SK-N-SH (cell line): Measurements from ENCODE around the gene MYMX. TPM values are rescaled to one million over a fixed set of nuclear protein-coding genes. Genes with fewer than 3 reads are reported as not detected.

Experiments
- CTCF ChIA-PET: fragments of 300-600, 350-600 bp; formaldehyde crosslinking; extraction: SDS; loops from one replicate; lab custom pipeline; 2021; lab: Yijun Ruan, JAX
- POLR2A ChIA-PET: fragments of 350-600 bp; sonication (Branson Sonifier 250); formaldehyde crosslinking; extraction: SDS; loops from one replicate; lab custom pipeline; 2020; ENCODE audit warnings: antibody characterized with exemption, inconsistent platforms; lab: Yijun Ruan, JAX
- DNase-seq: peaks from one replicate; pipeline ENCODE4 v3.0.0; 2012
- H2AFZ ChIP-seq: fragments of 200-600 bp; sonication (generic); 2 replicates; pipeline ENCODE4 v1.8.1; 2016; ENCODE audit warnings: antibody characterized with exemption, mild to moderate bottlenecking, low read depth
- H3F3A ChIP-seq: fragments of 200-600 bp; sonication (generic); replicated peaks from 2 replicates; pipeline ENCODE3; 2016; ENCODE audit warnings: antibody characterized with exemption, mild to moderate bottlenecking; ENCODE audit not compliant: insufficient read depth
- H3K27ac ChIP-seq, 2 experiments: fragments of 200-500 bp in 1 of 2; fragments of 200-600 bp in 1 of 2; sonication (Bioruptor generic) in 1 of 2; sonication (generic), shearing (Covaris generic) in 1 of 2; 2 replicates each; pipeline versions ENCODE4 v1.5.1 to v1.6.1; 2014 to 2016; ENCODE audit warnings: low read depth in 2 of 2, inconsistent platforms in 1 of 2, low read length in 1 of 2, mild to moderate bottlenecking in 1 of 2, mixed read lengths in 1 of 2
- H3K27me3 ChIP-seq: fragments of 200-600 bp; sonication (generic), shearing (Covaris generic); 2 replicates; pipeline ENCODE4 v1.6.1; 2016; ENCODE audit warnings: mixed run types; ENCODE audit not compliant: insufficient read depth
- H3K36me3 ChIP-seq, 2 experiments: fragments of 200-500 bp in 1 of 2; fragments of 200-600 bp in 1 of 2; sonication (Bioruptor generic) in 1 of 2; sonication (generic) in 1 of 2; replicated peaks in 1 of 2; 2 replicates each; pipeline versions ENCODE3 to v1.5.1; 2014 to 2016; ENCODE audit warnings: low read length in 1 of 2, mild to moderate bottlenecking in 1 of 2; ENCODE audit not compliant: insufficient read depth in 2 of 2, control insufficient read depth in 1 of 2
- H3K4me1 ChIP-seq, 2 experiments: fragments of 200-500 bp in 1 of 2; fragments of 200-600 bp in 1 of 2; sonication (Bioruptor generic) in 1 of 2; sonication (generic), shearing (Covaris generic) in 1 of 2; 2 replicates each; pipeline versions ENCODE4 v1.5.1 to v1.6.1; 2014 to 2016; ENCODE audit warnings: low read depth in 1 of 2, low read length in 1 of 2, mixed run types in 1 of 2; ENCODE audit not compliant: insufficient read depth in 2 of 2, control insufficient read depth in 1 of 2
- H3K4me2 ChIP-seq: fragments of 200-600 bp; sonication (generic), shearing (Covaris generic); 2 replicates; pipeline ENCODE4 v1.6.1; 2017; ENCODE audit warnings: mixed run types
- H3K4me3 ChIP-seq, 2 experiments: fragments of 200-500 bp in 1 of 2; fragments of 200-600 bp in 1 of 2; sonication (Bioruptor generic) in 1 of 2; sonication (generic), shearing (Covaris generic) in 1 of 2; 2 replicates each; pipeline versions ENCODE4 v1.5.1 to v1.8.1; 2014 to 2016; ENCODE audit warnings: low read depth in 2 of 2, inconsistent platforms in 1 of 2, low read length in 1 of 2, mild to moderate bottlenecking in 1 of 2, mixed read lengths in 1 of 2, moderate library complexity in 1 of 2
- H3K79me2 ChIP-seq: fragments of 200-600 bp; sonication (generic); 2 replicates; pipeline ENCODE4 v1.8.1; 2017; ENCODE audit warnings: mild to moderate bottlenecking; ENCODE audit not compliant: insufficient read depth
- H3K9ac ChIP-seq: fragments of 200-600 bp; sonication (generic); 2 replicates; pipeline ENCODE4 v1.6.1; 2017; ENCODE audit warnings: mixed run types
- H3K9me2 ChIP-seq: fragments of 200-600 bp; sonication (generic); 2 replicates; pipeline ENCODE4 v1.6.1; 2017; ENCODE audit warnings: mixed run types
- H3K9me3 ChIP-seq: fragments of 200-600 bp; sonication (generic); 2 replicates; pipeline ENCODE4 v1.6.1; 2017; ENCODE audit warnings: mixed run types, mild to moderate bottlenecking, moderate library complexity
- H4K20me1 ChIP-seq: fragments of 200-600 bp; sonication (generic); 2 replicates; pipeline ENCODE4 v1.6.1; 2017; ENCODE audit warnings: mild to moderate bottlenecking, mixed run types; ENCODE audit not compliant: insufficient read depth
- CHD2 ChIP-seq: fragments of 150-350 bp; IDR thresholded peaks from 2 replicates; pipeline ENCODE4 v1.6.1; 2018; ENCODE audit warnings: low read length; ENCODE audit not compliant: partially characterized antibody
- CTCF ChIP-seq: fragments of 200-600 bp; sonication (generic); IDR thresholded peaks from 2 replicates; pipeline ENCODE4 v1.6.1; 2017; ENCODE audit warnings: antibody characterized with exemption, mild to moderate bottlenecking, moderate library complexity
- ELF1 ChIP-seq: IDR thresholded peaks from 2 replicates; pipeline ENCODE4 v1.4.0; 2012
- FOSL2 ChIP-seq: IDR thresholded peaks from 2 replicates; pipeline ENCODE4 v1.4.0; 2012; ENCODE audit warnings: low read depth, mild to moderate bottlenecking, moderate library complexity, borderline replicate concordance
- FOXJ3 ChIP-seq: sonication (generic); formaldehyde crosslinking; IDR thresholded peaks from 2 replicates; pipeline ENCODE4 v1.5.1; 2020; ENCODE audit warnings: mild to moderate bottlenecking, missing genetic modification reagents
- GATA2 ChIP-seq: sonication (generic); formaldehyde crosslinking; IDR thresholded peaks from 2 replicates; pipeline ENCODE4 v1.5.0; 2020; ENCODE audit warnings: mild to moderate bottlenecking, missing genetic modification reagents
- JUND ChIP-seq: IDR thresholded peaks from 2 replicates; pipeline ENCODE4 v1.4.0; 2012
- MAX ChIP-seq: IDR thresholded peaks from 2 replicates; pipeline ENCODE4 v1.4.0; 2012; ENCODE audit warnings: low read depth
- MEF2A ChIP-seq: IDR thresholded peaks from 2 replicates; pipeline ENCODE4 v1.4.0; 2012; ENCODE audit warnings: low read depth, borderline replicate concordance
- NFIC ChIP-seq: IDR thresholded peaks from 2 replicates; pipeline ENCODE4 v1.4.0; 2012; ENCODE audit warnings: borderline replicate concordance
- POLR2AphosphoS5 ChIP-seq: IDR thresholded peaks from 2 replicates; pipeline ENCODE4 v1.6.1; 2012; ENCODE audit warnings: low read depth, low read length
- RAD21 ChIP-seq: IDR thresholded peaks from 2 replicates; pipeline ENCODE4 v1.6.1; 2012; ENCODE audit warnings: mild to moderate bottlenecking, low read length
- RCOR1 ChIP-seq: fragments of 150-350 bp; IDR thresholded peaks from 2 replicates; pipeline ENCODE4 v1.6.1; 2017; ENCODE audit warnings: antibody characterized with exemption, low read length
- SMC3 ChIP-seq: IDR thresholded peaks from 2 replicates; pipeline ENCODE4 v1.6.1; 2012; ENCODE audit warnings: low read depth, low read length, improper control_type of control experiment
- TAF1 ChIP-seq: IDR thresholded peaks from 2 replicates; pipeline ENCODE4 v1.6.1; 2012; ENCODE audit warnings: low read depth, mild to moderate bottlenecking, low read length, moderate library complexity, borderline replicate concordance
- TCF12 ChIP-seq: IDR thresholded peaks from 2 replicates; pipeline ENCODE4 v1.4.0; 2012
- TEAD4 ChIP-seq: IDR thresholded peaks from 2 replicates; pipeline ENCODE4 v1.4.0; 2012; ENCODE audit warnings: mild to moderate bottlenecking, borderline replicate concordance; ENCODE audit not compliant: insufficient read depth
- USF1 ChIP-seq: IDR thresholded peaks from 2 replicates; pipeline ENCODE4 v1.4.0; 2012; ENCODE audit warnings: low read depth, borderline replicate concordance
- USF2 ChIP-seq: fragments of 150-350 bp; IDR thresholded peaks from 2 replicates; pipeline ENCODE4 v1.6.1; 2017; ENCODE audit warnings: antibody characterized with exemption, low read length, low read depth, borderline replicate concordance
- YY1 ChIP-seq: IDR thresholded peaks from 2 replicates; pipeline ENCODE4 v1.4.0; 2012; ENCODE audit warnings: low read depth, mild to moderate bottlenecking
- ZBTB33 ChIP-seq: IDR thresholded peaks from 2 replicates; pipeline ENCODE4 v1.4.0; 2012; ENCODE audit warnings: low read depth, borderline replicate concordance
- WGBS: methylation state at CpG from one replicate; pipeline ENCODE4 v1.1.6; 2017; ENCODE audit warnings: low lambda C conversion rate; 5-methylcytosine and 5-hydroxymethylcytosine counted together
- polyA plus RNA-seq, 3 experiments: library from polyadenylated mRNA; depleted of rRNA; stranded (reverse); fragments of >200 nt; gene quantifications; 2 replicates each; pipeline ENCODE4 v1.2.3, GENCODE V29; 2012

MYMX gene
- polyA plus RNA-seq, 1 of the 3 experiments (the other 2 are of a cell fraction): not detected

- Histone ChIP-seq H3K4me2 (peak overlapping the region; percentile 94), H3K27ac (peak overlapping the region; percentile 73 to 91), H2AFZ (no peak overlapping the region), H3K4me1 (peaks cover 0 to 37% of the 10 kb centered on the region in 2 experiments; a peak in 1 of 4 replicates), H3K9me2 (no peaks in the 10 kb centered on the region), H3K9ac (peak overlapping the region; percentile 95), H4K20me1 (peaks cover 50% of the 10 kb centered on the region), H3F3A (peaks cover 48% of the 10 kb centered on the region), H3K4me3 (peak overlapping the region; percentile 94 to 96), H3K27me3 (no peaks in the 10 kb centered on the region), H3K9me3 (no peaks in the 10 kb centered on the region), H3K36me3 (peaks cover 30 to 48% of the 10 kb centered on the region in 2 experiments), H3K79me2 (peaks cover 48% of the 10 kb centered on the region)
- TF ChIP-seq FOXJ3 (CRISPR knock-in tag) (no peak), TAF1 (peak; percentile 9; the same call in 1 of the 2 replicates)
- POLR2A ChIA-PET: interaction anchor here (0.8 to 3.8 kb wide), 13 partner anchors 10 to 488 kb away, joined by 3 to 98 read pairs (median 5); partner anchors contain the start of genes AARS2, CDC5L, HSP90AB1 and SLC29A1
- CTCF ChIA-PET: interaction anchor here (0.6 to 7.1 kb wide), 31 partner anchors 10 to 198 kb away, joined by 3 to 90 read pairs (median 4); partner anchors contain the start of genes AARS2, HSP90AB1, NFKBIE and SPATS1
- 7% methylated on average over 6 of the region's 12 CpGs for WGBS
- DNase-seq: no peak
These were observed 40.0 kb downstream of the MYMX start for GRCh38 chr6:44256775-44257024.

- Histone ChIP-seq H3K9me3 (no peaks in the 10 kb centered on the region), H4K20me1 (peaks cover 45% of the 10 kb centered on the region), H3K36me3 (peaks cover 25 to 44% of the 10 kb centered on the region in 2 experiments), H3K9ac (peak within 1 kb of the TSS; percentile 95), H3K79me2 (peaks cover 45% of the 10 kb centered on the region), H3K9me2 (no peaks in the 10 kb centered on the region), H3K27ac (peak within 1 kb of the TSS; percentile 73 to 91), H3K4me3 (peak within 1 kb of the TSS; percentile 94 to 96), H2AFZ (peak within 1 kb of the TSS; percentile 84), H3K4me2 (peak within 1 kb of the TSS; percentile 94), H3K4me1 (peaks cover 0 to 37% of the 10 kb centered on the region in 2 experiments; a peak in 1 of 4 replicates), H3K27me3 (no peaks in the 10 kb centered on the region), H3F3A (peaks cover 43% of the 10 kb centered on the region)
- DNase-seq: peak; percentile 95
- WGBS: under 1% methylated on average over 23 of the region's 80 CpGs
- POLR2A ChIA-PET: interaction anchor here (0.8 to 3.8 kb wide), 13 partner anchors 11 to 488 kb away, joined by 3 to 98 read pairs (median 5); partner anchors contain the start of genes AARS2, CDC5L, HSP90AB1 and SLC29A1
- CTCF ChIA-PET: interaction anchor here (0.6 to 7.1 kb wide), 31 partner anchors 9 to 199 kb away, joined by 3 to 90 read pairs (median 4); partner anchors contain the start of genes AARS2, HSP90AB1, NFKBIE and SPATS1
- TF ChIP-seq ZBTB33 (no peak), USF1 (peak; percentile 98), JUND (no peak), RCOR1 (no peak), RAD21 (no peak), NFIC (no peak), MAX (peak; percentile 71; the same call in 1 of the 2 replicates), GATA2 (CRISPR knock-in tag) (no peak), TCF12 (no peak), FOSL2 (no peak), MEF2A (no peak), YY1 (0 out of 2 replicates have a peak, but pooled peaks have one; percentile 31), TEAD4 (0 out of 2 replicates have a peak, but pooled peaks have one; percentile 10), CTCF (peak; percentile 67), USF2 (peak; percentile 92), POLR2AphosphoS5 (peak; percentile 40; the same call in 1 of the 2 replicates), CHD2 (peak; percentile 19), ELF1 (no peak), SMC3 (no peak; the same call in 1 of the 2 replicates)
These were observed 40.5 kb downstream of the MYMX start, which contains the start of gene SLC35B2 for GRCh38 chr6:44257025-44257752. TSS of gene SLC35B2 (minus strand) at chr6:44257528. CDS start at chr6:44257410, 118 bp downstream.
